ENCODE measurements around the gene VTCN1. TPM values are rescaled to one million over a fixed set of nuclear protein-coding genes. Genes with fewer than 3 reads are reported as not detected.

VTCN1 gene
- polyA plus RNA-seq, 2 of the 4 experiments (the other 2 are of a cell fraction) = 0.04 to 0.18 TPM

- H3K27ac ChIP-seq = no peak overlapping the region
- POLR2A ChIA-PET = no interaction called here
- TF ChIP-seq HOXB5 (CRISPR knock-in tag; IDR thresholded peaks at IDR 0.05) = no peak
- TF ChIP-seq ZFP36 (IDR thresholded peaks at IDR 0.05; ENCODE audit: borderline replicate concordance, partially characterized antibody) = no peak
- TF ChIP-seq BHLHE40 (IDR thresholded peaks at IDR 0.05; ENCODE audit: low read depth, low read length) = no peak
- TF ChIP-seq POLR2AphosphoS2 (conservative IDR thresholded peaks at IDR 0.05; ENCODE audit: low read length) = no peak
- no peak for TF ChIP-seq JUNB (IDR thresholded peaks at IDR 0.05)
- TF ChIP-seq, protein P1, sequence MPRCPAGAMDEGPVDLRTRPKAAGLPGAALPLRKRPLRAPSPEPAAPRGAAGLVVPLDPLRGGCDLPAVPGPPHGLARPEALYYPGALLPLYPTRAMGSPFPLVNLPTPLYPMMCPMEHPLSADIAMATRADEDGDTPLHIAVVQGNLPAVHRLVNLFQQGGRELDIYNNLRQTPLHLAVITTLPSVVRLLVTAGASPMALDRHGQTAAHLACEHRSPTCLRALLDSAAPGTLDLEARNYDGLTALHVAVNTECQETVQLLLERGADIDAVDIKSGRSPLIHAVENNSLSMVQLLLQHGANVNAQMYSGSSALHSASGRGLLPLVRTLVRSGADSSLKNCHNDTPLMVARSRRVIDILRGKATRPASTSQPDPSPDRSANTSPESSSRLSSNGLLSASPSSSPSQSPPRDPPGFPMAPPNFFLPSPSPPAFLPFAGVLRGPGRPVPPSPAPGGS (IDR thresholded peaks at IDR 0.05) = no peak
- TF ChIP-seq HEYL (CRISPR knock-in tag; IDR thresholded peaks at IDR 0.05) = no peak
- no peak for TF ChIP-seq FOSB (CRISPR knock-in tag; IDR thresholded peaks at IDR 0.05)
- no peak for TF ChIP-seq CHD2 (IDR thresholded peaks at IDR 0.05; ENCODE audit: low read length, partially characterized antibody)
- TF ChIP-seq EP300 (IDR thresholded peaks at IDR 0.05) = no peak
- TF ChIP-seq ESRRA (IDR thresholded peaks at IDR 0.05; ENCODE audit: borderline replicate concordance, low read length) = no peak
- TF ChIP-seq, protein P2, sequence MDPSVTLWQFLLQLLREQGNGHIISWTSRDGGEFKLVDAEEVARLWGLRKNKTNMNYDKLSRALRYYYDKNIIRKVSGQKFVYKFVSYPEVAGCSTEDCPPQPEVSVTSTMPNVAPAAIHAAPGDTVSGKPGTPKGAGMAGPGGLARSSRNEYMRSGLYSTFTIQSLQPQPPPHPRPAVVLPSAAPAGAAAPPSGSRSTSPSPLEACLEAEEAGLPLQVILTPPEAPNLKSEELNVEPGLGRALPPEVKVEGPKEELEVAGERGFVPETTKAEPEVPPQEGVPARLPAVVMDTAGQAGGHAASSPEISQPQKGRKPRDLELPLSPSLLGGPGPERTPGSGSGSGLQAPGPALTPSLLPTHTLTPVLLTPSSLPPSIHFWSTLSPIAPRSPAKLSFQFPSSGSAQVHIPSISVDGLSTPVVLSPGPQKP (IDR thresholded peaks at IDR 0.05; ENCODE audit: low read depth, low read length) = no peak
- no peak for TF ChIP-seq GATA3 (IDR thresholded peaks at IDR 0.05; ENCODE audit: borderline replicate concordance)
- TF ChIP-seq RFX5 (IDR thresholded peaks at IDR 0.05) = no peak
- no peak for TF ChIP-seq SMC3 (IDR thresholded peaks at IDR 0.05)
- no peak for TF ChIP-seq POLR2A (IDR thresholded peaks at IDR 0.05; ENCODE audit: low read length)
- TF ChIP-seq MYC (IDR thresholded peaks at IDR 0.05; ENCODE audit: borderline replicate concordance, low read length) = no peak
- no peak for TF ChIP-seq PHF8 (IDR thresholded peaks at IDR 0.05; ENCODE audit: borderline replicate concordance, low read depth)
- TF ChIP-seq, protein P3, sequence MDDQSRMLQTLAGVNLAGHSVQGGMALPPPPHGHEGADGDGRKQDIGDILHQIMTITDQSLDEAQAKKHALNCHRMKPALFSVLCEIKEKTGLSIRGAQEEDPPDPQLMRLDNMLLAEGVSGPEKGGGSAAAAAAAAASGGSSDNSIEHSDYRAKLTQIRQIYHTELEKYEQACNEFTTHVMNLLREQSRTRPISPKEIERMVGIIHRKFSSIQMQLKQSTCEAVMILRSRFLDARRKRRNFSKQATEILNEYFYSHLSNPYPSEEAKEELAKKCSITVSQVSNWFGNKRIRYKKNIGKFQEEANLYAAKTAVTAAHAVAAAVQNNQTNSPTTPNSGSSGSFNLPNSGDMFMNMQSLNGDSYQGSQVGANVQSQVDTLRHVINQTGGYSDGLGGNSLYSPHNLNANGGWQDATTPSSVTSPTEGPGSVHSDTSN (IDR thresholded peaks at IDR 0.05) = no peak
- no peak for ATAC-seq
- no peak overlapping the region for H3K4me2 ChIP-seq
- no peak overlapping the region for H3K4me3 ChIP-seq
- no peak for FAIRE-seq
- 22% methylated on average over 2 of the region's 2 CpGs for WGBS (ENCODE audit: missing lambda C conversion rate)
- CTCF ChIA-PET = no interaction called here
- DNase-seq (ENCODE audit: low read depth in 1 of 2, low spot score in 1 of 2) = no peak
- H3K9me3 ChIP-seq = no peaks in the 10 kb centered on the region
- H3K4me1 ChIP-seq = peaks cover 3% of the 10 kb centered on the region; the same call in 1 of the 3 replicates
These were observed 21.0 kb downstream of the VTCN1 start for GRCh38 chr1:117189726-117190125.

GRCh38 chr1:117188816-117189437 lies 21.8 kb downstream of the VTCN1 start:
- ATAC-seq (no peak), FAIRE-seq (no peak), DNase-seq (ENCODE audit: low read depth in 1 of 2, low spot score in 1 of 2) (no peak)
- no peak overlapping the region for H3K27ac ChIP-seq
- no peaks in the 10 kb centered on the region for H3K9me3 ChIP-seq
- CTCF ChIA-PET = no interaction called here
- no peak overlapping the region for H3K4me2 ChIP-seq
- H3K4me1 ChIP-seq = peaks cover 3% of the 10 kb centered on the region; the same call in 1 of the 3 replicates
- WGBS (ENCODE audit: missing lambda C conversion rate) = 70% methylated on average over 8 of the region's 8 CpGs
- POLR2A ChIA-PET = no interaction called here
- no peak overlapping the region for H3K4me3 ChIP-seq
- TF ChIP-seq JUN (IDR thresholded peaks at IDR 0.05) (no peak), MAFK (IDR thresholded peaks at IDR 0.05; ENCODE audit: partially characterized antibody) (no peak)

GRCh38 chr1:117188170-117188815 lies 22.4 kb downstream of the VTCN1 start:
- POLR2A ChIA-PET = no interaction called here
- H3K27ac ChIP-seq = no peak overlapping the region
- CTCF ChIA-PET = no interaction called here
- H3K4me2 ChIP-seq = no peak overlapping the region
- WGBS (ENCODE audit: missing lambda C conversion rate) = 68% methylated on average over 5 of the region's 5 CpGs
- H3K9me3 ChIP-seq = no peaks in the 10 kb centered on the region
- peaks cover 3% of the 10 kb centered on the region; the same call in 1 of the 3 replicates for H3K4me1 ChIP-seq
- ATAC-seq = no peak
- no peak for DNase-seq (ENCODE audit: low read depth in 1 of 2, low spot score in 1 of 2)
- no peak for TF ChIP-seq FOXS1 (CRISPR knock-in tag; IDR thresholded peaks at IDR 0.05)
- TF ChIP-seq USF2 (IDR thresholded peaks at IDR 0.05) = no peak
- TF ChIP-seq CEBPB (IDR thresholded peaks at IDR 0.05) = no peak
- TF ChIP-seq KDM5A (IDR thresholded peaks at IDR 0.05) = no peak
- no peak for TF ChIP-seq CHD2 (IDR thresholded peaks at IDR 0.05; ENCODE audit: low read length, partially characterized antibody)
- no peak for TF ChIP-seq CBX2 (IDR thresholded peaks at IDR 0.05; ENCODE audit: borderline replicate concordance, low read depth)
- TF ChIP-seq EP300 (IDR thresholded peaks at IDR 0.05) = no peak
- no peak for TF ChIP-seq CHD4 (IDR thresholded peaks at IDR 0.05; ENCODE audit: borderline replicate concordance)
- TF ChIP-seq ZFP36 (IDR thresholded peaks at IDR 0.05; ENCODE audit: borderline replicate concordance, partially characterized antibody) = no peak
- no peak for TF ChIP-seq ZSCAN20 (CRISPR knock-in tag; IDR thresholded peaks at IDR 0.05)
- no peak for TF ChIP-seq GATA3 (IDR thresholded peaks at IDR 0.05; ENCODE audit: borderline replicate concordance)
- no peak for TF ChIP-seq ZC3H11A (IDR thresholded peaks at IDR 0.05)
- no peak for TF ChIP-seq POLR2A (IDR thresholded peaks at IDR 0.05; ENCODE audit: low read length)
- no peak for TF ChIP-seq RCOR1 (IDR thresholded peaks at IDR 0.05; ENCODE audit: low read depth, low read length)
- no peak for TF ChIP-seq RFX5 (IDR thresholded peaks at IDR 0.05)
- TF ChIP-seq BHLHE40 (IDR thresholded peaks at IDR 0.05; ENCODE audit: low read depth, low read length) = no peak
- TF ChIP-seq RAD21 (conservative IDR thresholded peaks at IDR 0.05 in 1 of 2, IDR thresholded peaks at IDR 0.05 in 1 of 2) = no peak
- no peak overlapping the region for H3K4me3 ChIP-seq
- no peak for FAIRE-seq

All from A549 (cell line).